ENCODE measurements around the gene PMIS2.

DNA sequence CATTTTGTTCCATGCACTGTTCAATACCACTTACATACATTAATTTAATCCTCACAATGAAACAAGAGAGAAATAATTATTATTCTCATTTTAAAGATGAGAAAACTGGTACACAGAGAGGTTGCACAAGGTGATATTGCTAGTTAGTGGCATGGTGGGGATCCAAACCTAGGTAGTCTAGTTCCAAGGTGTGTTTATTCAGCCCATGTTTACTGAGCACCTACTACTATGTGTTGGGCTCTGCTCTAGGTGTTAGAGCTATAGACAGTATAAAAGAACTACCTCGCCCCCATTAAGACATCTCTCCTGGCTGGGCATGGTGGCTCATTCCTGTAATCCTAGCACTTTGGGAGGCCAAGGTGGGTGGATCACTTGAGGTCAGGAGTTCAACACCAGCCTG, 3.2 kb upstream of the PMIS2 start:
- TF ChIP-seq CTCF (conservative IDR thresholded peaks at IDR 0.05; ENCODE audit: low read length) (no peak), EZH2phosphoT487 (IDR thresholded peaks at IDR 0.05; ENCODE audit: borderline replicate concordance) (no peak)

Measured in Loucy (cell line).